HEK293 (cell line): ENCODE results near the gene CELA2A.

Experiments used
- CTCF ChIA-PET: fragments of 350-600 bp; formaldehyde crosslinking; extraction: SDS; loops from one replicate; lab custom pipeline; 2021; ENCODE audit warnings: antibody characterized with exemption; lab: Yijun Ruan, JAX
- POLR2A ChIA-PET: fragments of 300-600 bp; formaldehyde crosslinking; extraction: SDS; loops from one replicate; lab custom pipeline; 2020; ENCODE audit warnings: antibody characterized with exemption, inconsistent platforms; lab: Yijun Ruan, JAX
- H3K27ac ChIP-seq: fragments of 200-500 bp; sonication (Bioruptor generic); 2 replicates; pipeline ENCODE4 v1.5.1; 2014; ENCODE audit warnings: low read depth, low read length, control low read depth, inconsistent platforms; ENCODE audit errors: extremely low read depth
- H3K36me3 ChIP-seq, 2 experiments: fragments of 200-500 bp in 1 of 2; sonication (Bioruptor generic) in 1 of 2; 1 replicate in 1 of 2; 2 replicates in 1 of 2; pipeline ENCODE4 v1.5.1; 2014 to 2017; ENCODE audit warnings: inconsistent platforms in 2 of 2, low read length in 2 of 2; ENCODE audit not compliant: control insufficient read depth in 2 of 2, insufficient read depth in 1 of 2
- H3K4me1 ChIP-seq: fragments of 200-500 bp; sonication (Bioruptor generic); 2 replicates; pipeline ENCODE4 v1.5.1; 2014; ENCODE audit warnings: mild to moderate bottlenecking, low read length, inconsistent platforms; ENCODE audit not compliant: control insufficient read depth, insufficient read depth
- H3K4me3 ChIP-seq: 2 replicates; pipeline ENCODE4 v1.5.1; 2011; ENCODE audit warnings: low read depth, mild to moderate bottlenecking, control low read depth, low read length, moderate library complexity
- H3K9me3 ChIP-seq: fragments of 200-500 bp; sonication (Bioruptor generic); 2 replicates; pipeline ENCODE4 v1.5.1; 2014; ENCODE audit warnings: low read depth, low read length, inconsistent platforms; ENCODE audit not compliant: control insufficient read depth, insufficient read depth
- BCL11B ChIP-seq: fragments of 450-650 bp; formaldehyde crosslinking; IDR thresholded peaks from 2 replicates; pipeline ENCODE4 v1.5.1; 2016; ENCODE audit warnings: low read depth, missing biosample characterization, missing genetic modification characterization
- BCL6B ChIP-seq: fragments of 450-650 bp; formaldehyde crosslinking; IDR thresholded peaks from 2 replicates; pipeline ENCODE4 v1.5.1; 2017; ENCODE audit warnings: missing biosample characterization, missing genetic modification characterization
- MYNN ChIP-seq: fragments of 450-650 bp; formaldehyde crosslinking; IDR thresholded peaks from 2 replicates; pipeline ENCODE4 v1.5.1; 2016; ENCODE audit warnings: missing biosample characterization, missing genetic modification characterization, borderline replicate concordance
- ZBTB1 ChIP-seq: fragments of 450-650 bp; formaldehyde crosslinking; IDR thresholded peaks from 2 replicates; pipeline ENCODE4 v1.5.1; 2016; ENCODE audit warnings: missing biosample characterization, missing genetic modification characterization
- ZBTB10 ChIP-seq: fragments of 450-650 bp; formaldehyde crosslinking; IDR thresholded peaks from 2 replicates; pipeline ENCODE4 v1.5.1; 2016; ENCODE audit warnings: missing biosample characterization, missing genetic modification characterization
- ZFP37 ChIP-seq: fragments of 450-650 bp; formaldehyde crosslinking; IDR thresholded peaks from 2 replicates; pipeline ENCODE4 v1.5.1; 2016; ENCODE audit warnings: missing biosample characterization, missing genetic modification characterization
- ZNF114 ChIP-seq: fragments of 450-650 bp; formaldehyde crosslinking; IDR thresholded peaks from 2 replicates; pipeline ENCODE4 v1.5.0; 2017; ENCODE audit warnings: missing biosample characterization, missing genetic modification characterization
- ZNF148 ChIP-seq: fragments of 450-650 bp; formaldehyde crosslinking; IDR thresholded peaks from 2 replicates; pipeline ENCODE4 v1.5.0; 2017; ENCODE audit warnings: missing biosample characterization, missing genetic modification characterization, borderline replicate concordance
- ZNF18 ChIP-seq: fragments of 450-650 bp; formaldehyde crosslinking; IDR thresholded peaks from 2 replicates; pipeline ENCODE4 v1.5.1; 2016; ENCODE audit warnings: missing biosample characterization, missing genetic modification characterization
- ZNF221 ChIP-seq: fragments of 450-650 bp; formaldehyde crosslinking; IDR thresholded peaks from 2 replicates; pipeline ENCODE4 v1.5.1; 2017; ENCODE audit warnings: missing biosample characterization, missing genetic modification characterization, borderline replicate concordance
- ZNF280D ChIP-seq: fragments of 450-650 bp; formaldehyde crosslinking; IDR thresholded peaks from 2 replicates; pipeline ENCODE4 v1.5.1; 2016; ENCODE audit warnings: missing biosample characterization, missing genetic modification characterization
- ZNF645 ChIP-seq: fragments of 450-650 bp; formaldehyde crosslinking; IDR thresholded peaks from 2 replicates; pipeline ENCODE4; 2016; ENCODE audit warnings: missing biosample characterization, missing genetic modification characterization
- ZNF843 ChIP-seq: fragments of 450-650 bp; formaldehyde crosslinking; IDR thresholded peaks from 2 replicates; pipeline ENCODE4 v1.5.1; 2016; ENCODE audit warnings: missing biosample characterization, missing genetic modification characterization

The CELA2A gene

GRCh38 chr1:15501208-15502032 lies 44.9 kb downstream of the CELA2A start (continued):
- TF ChIP-seq ZBTB1 = no peak
- TF ChIP-seq BCL11B (tag by site-specific recombination) = no peak

GRCh38 chr1:15504436-15504835 lies 47.9 kb downstream of the CELA2A start:
- no peak for TF ChIP-seq ZNF114 (tag by site-specific recombination)
- no peak for TF ChIP-seq ZNF18 (tag by site-specific recombination)
- TF ChIP-seq MYNN (tag by site-specific recombination) = no peak
- no peak for TF ChIP-seq ZNF148 (tag by site-specific recombination)
- no peak for TF ChIP-seq ZNF221
- no peak for TF ChIP-seq ZFP37 (tag by site-specific recombination)
- TF ChIP-seq ZNF280D (tag by site-specific recombination) = no peak
- no peak for TF ChIP-seq ZNF645 (tag by site-specific recombination)
- no peak for TF ChIP-seq BCL6B
- TF ChIP-seq ZNF843 (tag by site-specific recombination) = no peak
- TF ChIP-seq ZBTB10 (tag by site-specific recombination) = no peak
- peaks cover 0 to 56% of the 10 kb centered on the region in 2 experiments; a peak in 1 of 3 replicates for H3K36me3 ChIP-seq
- CTCF ChIA-PET = interaction anchor here (0.5 to 0.8 kb wide), 2 partner anchors 138 to 333 kb away, joined by 3 to 4 read pairs; no protein-coding TSS in a partner anchor
- no peak overlapping the region for H3K27ac ChIP-seq
- no peak overlapping the region for H3K4me3 ChIP-seq
- H3K9me3 ChIP-seq = no peaks in the 10 kb centered on the region
- H3K4me1 ChIP-seq = no peaks in the 10 kb centered on the region
- POLR2A ChIA-PET = no interaction called here
